HepG2 (cell line): Measurements from ENCODE around the gene PCGF6. TPM values are rescaled to one million over a fixed set of nuclear protein-coding genes. Genes with fewer than 3 reads are reported as not detected.

Source experiments
- AGO2 ChIP-seq: fragments of 200-400 bp; formaldehyde crosslinking; optimal IDR thresholded peaks from 2 replicates; pipeline ENCODE3; 2017; ENCODE audit warnings: mild to moderate bottlenecking, low read depth, low read length, moderate library complexity
- CCAR2 ChIP-seq: fragments of 200-400 bp; formaldehyde crosslinking; optimal IDR thresholded peaks from 2 replicates; pipeline ENCODE3; 2018; ENCODE audit warnings: low read depth, mild to moderate bottlenecking, low read length, moderate library complexity
- CEBPG ChIP-seq: IDR thresholded peaks from 2 replicates; pipeline ENCODE4 v1.6.1; 2016
- EHMT2 ChIP-seq: fragments of 200-600 bp; sonication (generic); IDR thresholded peaks from 2 replicates; pipeline ENCODE4 v1.7.0; 2017; ENCODE audit warnings: antibody characterized with exemption, low read depth, low read length, borderline replicate concordance
- FOXM1 ChIP-seq: sonication (generic); formaldehyde crosslinking; IDR thresholded peaks from 2 replicates; pipeline ENCODE4 v1.5.0; 2020; ENCODE audit warnings: missing genetic modification reagents
- FOXP1 ChIP-seq, 2 experiments: fragments of 450-650 bp in 1 of 2; IDR thresholded peaks; 2 replicates each; pipeline ENCODE4 v1.6.1; 2017 to 2018; ENCODE audit warnings: antibody characterized with exemption in 1 of 2
- GTF2F1 ChIP-seq: fragments of 150-350 bp; IDR thresholded peaks from 2 replicates; pipeline ENCODE4 v1.6.1; 2014; ENCODE audit warnings: low read length
- PITX1 ChIP-seq: sonication (generic); formaldehyde crosslinking; IDR thresholded peaks from 2 replicates; pipeline ENCODE4 v1.5.1; 2020; ENCODE audit warnings: mild to moderate bottlenecking, missing genetic modification reagents
- RERE ChIP-seq: IDR thresholded peaks from 2 replicates; pipeline ENCODE4 v1.6.1; 2016; ENCODE audit warnings: low read depth, missing genetic modification reagents, missing compliant biosample characterization
- RNF2 ChIP-seq: fragments of 450-650 bp; conservative IDR thresholded peaks from 2 replicates; pipeline ENCODE4 v1.6.1; 2016; ENCODE audit warnings: low read depth
- SKIL ChIP-seq: sonication (generic); formaldehyde crosslinking; IDR thresholded peaks from 2 replicates; pipeline ENCODE4 v1.8.0; 2022; ENCODE audit warnings: missing genetic modification reagents, mild to moderate bottlenecking, moderate library complexity, borderline replicate concordance
- ZNF382 ChIP-seq: sonication (generic); formaldehyde crosslinking; IDR thresholded peaks from 2 replicates; pipeline ENCODE4 v1.5.0; 2020; ENCODE audit warnings: missing genetic modification reagents, mild to moderate bottlenecking, borderline replicate concordance
- ZNF460 ChIP-seq: sonication (generic); formaldehyde crosslinking; IDR thresholded peaks from 2 replicates; pipeline ENCODE4 v1.5.1; 2020; ENCODE audit warnings: missing genetic modification reagents, mild to moderate bottlenecking, borderline replicate concordance
- ZNF616 ChIP-seq: sonication (generic); formaldehyde crosslinking; IDR thresholded peaks from 2 replicates; pipeline ENCODE4 v1.5.0; 2020; ENCODE audit warnings: low read depth, mild to moderate bottlenecking, missing genetic modification reagents
- ZNF674 ChIP-seq: sonication (generic); formaldehyde crosslinking; IDR thresholded peaks from 2 replicates; pipeline ENCODE4 v1.5.0; 2020; ENCODE audit warnings: low read depth, mild to moderate bottlenecking, missing genetic modification reagents
- ZNF7 ChIP-seq: IDR thresholded peaks from 2 replicates; pipeline ENCODE4 v1.6.1; 2016; ENCODE audit warnings: missing biosample characterization, missing genetic modification reagents
- ZNF841 ChIP-seq: sonication (generic); formaldehyde crosslinking; IDR thresholded peaks from 2 replicates; pipeline ENCODE4 v1.8.1; 2023; ENCODE audit warnings: missing genetic modification reagents, borderline replicate concordance
- polyA plus RNA-seq, 8 experiments: library from polyadenylated mRNA; depleted of rRNA in 3 of 8; stranded (reverse) in 7 of 8; unstranded in 1 of 8; fragments of >200 nt; fragmentation: Illumina TruSeq in 4 of 8; extraction: Trizol in 4 of 8; gene quantifications; 2 replicates each; pipeline versions ENCODE4 v1.2.1 to v1.2.3, GENCODE V29; 2011 to 2016; ENCODE audit warnings: low read depth in 4 of 8, missing spikeins in 1 of 8, mixed read lengths in 1 of 8; ENCODE audit not compliant: insufficient read depth in 1 of 8
- total RNA-seq, 5 experiments: library from RNA; depleted of rRNA; stranded (reverse); fragments of >200 nt; fragmentation: Illumina TruSeq; extraction: Trizol; gene quantifications; 2 replicates each; pipeline ENCODE4 v1.2.3, GENCODE V29; 2016; ENCODE audit warnings: low read depth in 1 of 5
- TF ChIP-seq, protein P1 (sequence below): sonication (generic); formaldehyde crosslinking; IDR thresholded peaks from 2 replicates; pipeline ENCODE4 v1.8.0; 2022; ENCODE audit warnings: mild to moderate bottlenecking, missing genetic modification reagents, moderate library complexity
- TF ChIP-seq, protein P2 (sequence below): sonication (generic); formaldehyde crosslinking; conservative IDR thresholded peaks from 2 replicates; pipeline ENCODE4 v1.5.0; 2020; ENCODE audit warnings: missing genetic modification reagents
- TF ChIP-seq, protein P3 (sequence below): IDR thresholded peaks from 2 replicates; pipeline ENCODE4 v1.6.1; 2016

PCGF6 gene
- total and polyA plus RNA-seq, 2 of the 13 experiments (the other 11 are each of a cell fraction or from before 2014, with no cell fraction given), result 5.2 to 19.4 TPM

DNA sequence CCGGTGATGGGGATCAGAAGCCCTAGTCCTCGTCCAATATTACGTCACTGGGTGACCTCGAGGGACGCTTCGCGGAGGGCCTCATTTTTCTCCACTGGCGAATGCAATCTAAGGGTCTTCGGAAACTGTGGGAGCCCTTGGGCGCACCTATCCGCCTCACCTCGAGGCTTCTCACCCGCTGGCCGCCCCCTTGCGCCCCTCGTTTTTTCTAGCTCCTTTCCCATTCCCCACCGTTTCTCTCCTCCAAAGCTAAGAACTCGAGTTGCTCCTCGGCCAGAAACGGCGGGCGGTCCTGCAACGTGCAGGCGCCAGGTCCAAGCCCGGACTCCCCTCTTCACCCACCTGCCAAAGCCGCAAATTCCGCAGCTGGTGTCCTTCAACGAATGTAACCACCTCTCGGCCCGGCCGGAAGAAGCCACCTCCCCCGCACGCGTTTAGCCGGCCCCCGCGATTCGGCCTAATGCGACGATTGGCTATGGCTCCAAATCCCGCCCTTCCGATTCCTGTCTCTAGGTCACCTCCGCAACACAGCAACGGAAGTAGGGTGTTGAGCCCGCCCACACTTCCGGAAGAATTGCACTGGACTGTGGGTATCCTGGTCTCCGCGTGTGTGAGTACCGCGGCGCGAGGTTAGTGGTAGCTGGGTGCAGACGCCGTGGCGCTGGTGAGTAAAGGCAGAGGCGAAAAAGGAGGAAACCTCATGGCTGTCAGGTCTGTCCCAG, 45.3 kb upstream of the PCGF6 start, which contains the start of the genes ATP5MK and PDCD11 (continued):
- TF ChIP-seq RERE (CRISPR knock-in tag), result peak; percentile 47; the same call in 1 of the 2 replicates
- TF ChIP-seq ZNF7 (CRISPR knock-in tag), result no peak
- TF ChIP-seq FOXP1 (IDR thresholded peaks at IDR 0.05), result no peak
- no peak; the same call in 1 of the 2 replicates for TF ChIP-seq FOXP1 (CRISPR knock-in tag; IDR thresholded peaks at IDR 0.05)
- no peak for TF ChIP-seq ZNF616 (CRISPR knock-in tag)
- TF ChIP-seq GTF2F1, result no peak
- no peak for TF ChIP-seq SKIL (CRISPR knock-in tag)
- no peak; the same call in 1 of the 2 replicates for TF ChIP-seq RNF2
- no peak for TF ChIP-seq ZNF382 (CRISPR knock-in tag)
- TF ChIP-seq FOXM1 (CRISPR knock-in tag), result no peak
- 0 out of 2 replicates have a peak, but pooled peaks have one; percentile 31 for TF ChIP-seq ZNF841 (CRISPR knock-in tag)
- TF ChIP-seq, protein P1, sequence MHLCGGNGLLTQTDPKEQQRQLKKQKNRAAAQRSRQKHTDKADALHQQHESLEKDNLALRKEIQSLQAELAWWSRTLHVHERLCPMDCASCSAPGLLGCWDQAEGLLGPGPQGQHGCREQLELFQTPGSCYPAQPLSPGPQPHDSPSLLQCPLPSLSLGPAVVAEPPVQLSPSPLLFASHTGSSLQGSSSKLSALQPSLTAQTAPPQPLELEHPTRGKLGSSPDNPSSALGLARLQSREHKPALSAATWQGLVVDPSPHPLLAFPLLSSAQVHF (CRISPR knock-in tag), result peak; percentile 70; the same call in 1 of the 2 replicates
- no peak for TF ChIP-seq PITX1
- TF ChIP-seq CCAR2, result no peak
- TF ChIP-seq AGO2, result peak; percentile 47
- TF ChIP-seq ZNF460 (CRISPR knock-in tag), result no peak
- TF ChIP-seq ZNF674 (CRISPR knock-in tag), result no peak
- TF ChIP-seq, protein P2, sequence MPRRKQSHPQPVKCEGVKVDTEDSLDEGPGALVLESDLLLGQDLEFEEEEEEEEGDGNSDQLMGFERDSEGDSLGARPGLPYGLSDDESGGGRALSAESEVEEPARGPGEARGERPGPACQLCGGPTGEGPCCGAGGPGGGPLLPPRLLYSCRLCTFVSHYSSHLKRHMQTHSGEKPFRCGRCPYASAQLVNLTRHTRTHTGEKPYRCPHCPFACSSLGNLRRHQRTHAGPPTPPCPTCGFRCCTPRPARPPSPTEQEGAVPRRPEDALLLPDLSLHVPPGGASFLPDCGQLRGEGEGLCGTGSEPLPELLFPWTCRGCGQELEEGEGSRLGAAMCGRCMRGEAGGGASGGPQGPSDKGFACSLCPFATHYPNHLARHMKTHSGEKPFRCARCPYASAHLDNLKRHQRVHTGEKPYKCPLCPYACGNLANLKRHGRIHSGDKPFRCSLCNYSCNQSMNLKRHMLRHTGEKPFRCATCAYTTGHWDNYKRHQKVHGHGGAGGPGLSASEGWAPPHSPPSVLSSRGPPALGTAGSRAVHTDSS (CRISPR knock-in tag), result no peak
- no peak; the same call in 1 of the 2 replicates for TF ChIP-seq CEBPG (CRISPR knock-in tag)
- no peak for TF ChIP-seq EHMT2
- TF ChIP-seq, protein P3, sequence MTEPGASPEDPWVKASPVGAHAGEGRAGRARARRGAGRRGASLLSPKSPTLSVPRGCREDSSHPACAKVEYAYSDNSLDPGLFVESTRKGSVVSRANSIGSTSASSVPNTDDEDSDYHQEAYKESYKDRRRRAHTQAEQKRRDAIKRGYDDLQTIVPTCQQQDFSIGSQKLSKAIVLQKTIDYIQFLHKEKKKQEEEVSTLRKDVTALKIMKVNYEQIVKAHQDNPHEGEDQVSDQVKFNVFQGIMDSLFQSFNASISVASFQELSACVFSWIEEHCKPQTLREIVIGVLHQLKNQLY, result no peak
